ENCODE results near the gene SHISAL2A.

- TF ChIP-seq CTCF (IDR thresholded peaks at IDR 0.05): no peak
- TF ChIP-seq POLR2A (IDR thresholded peaks at IDR 0.05): no peak
These were observed 48.2 kb downstream of the SHISAL2A start for GRCh38 chr1:52681136-52681535.

All from suprapubic skin (tissue), 3 donors.